Stomach (tissue), 9 donors: ENCODE data around the gene SLC5A2. TPM values are rescaled to one million over a fixed set of nuclear protein-coding genes. Genes with fewer than 3 reads are reported as not detected.

Experiments
- DNase-seq, 2 donors: peaks; one replicate each; pipeline versions ENCODE4 v3.0.0 to v3.0.0-alpha.2; 2013 to 2019
- H3K27ac ChIP-seq, 5 donors: fragments of 200-600 bp in 4 of 5; sonication (generic) in 4 of 5; one replicate each; pipeline ENCODE4 v1.5.1; 2013 to 2019; ENCODE audit warnings: mild to moderate bottlenecking in 1 of 5, moderate library complexity in 1 of 5
- H3K27me3 ChIP-seq, 3 donors: fragments of 200-600 bp; sonication (generic); one replicate each; pipeline ENCODE4 v1.5.1; 2017 to 2019; ENCODE audit warnings: mixed run types in 1 of 3
- H3K36me3 ChIP-seq, 4 donors: fragments of 200-600 bp; sonication (generic); 1 replicate in 3 of 4; 2 replicates in 1 of 4; pipeline ENCODE4 v1.5.1; 2016 to 2019
- H3K4me1 ChIP-seq, 4 donors: fragments of 200-600 bp; sonication (generic); one replicate each; pipeline ENCODE4 v1.5.1; 2016 to 2019
- H3K4me3 ChIP-seq, 4 donors: fragments of 200-600 bp; sonication (generic) in 3 of 4; one replicate each; pipeline ENCODE4 v1.5.1; 2016 to 2019; ENCODE audit warnings: mild to moderate bottlenecking in 1 of 4
- H3K9me3 ChIP-seq, 4 donors: fragments of 200-600 bp; sonication (generic); one replicate each; pipeline ENCODE4 v1.5.1; 2016 to 2019
- CTCF ChIP-seq, 7 experiments: fragments of 450-650 bp in 4 of 7; fragments of 200-600 bp in 3 of 7; sonication (generic) in 3 of 7; IDR thresholded peaks; one replicate each; pipeline ENCODE4 v1.5.1; 2016 to 2019; ENCODE audit warnings: antibody characterized with exemption in 7 of 7, control low read depth in 2 of 7, mild to moderate bottlenecking in 1 of 7
- EP300 ChIP-seq: sonication (generic); formaldehyde crosslinking; IDR thresholded peaks from one replicate; pipeline ENCODE4 v1.6.1; 2017; ENCODE audit warnings: antibody characterized with exemption
- POLR2A ChIP-seq, 4 donors: fragments of 450-650 bp; IDR thresholded peaks; one replicate each; pipeline ENCODE4 v1.6.1; 2016; ENCODE audit warnings: antibody characterized with exemption in 4 of 4, control low read depth in 2 of 4, mild to moderate bottlenecking in 1 of 4, moderate library complexity in 1 of 4
- POLR2AphosphoS5 ChIP-seq, 3 donors: sonication (generic); formaldehyde crosslinking; IDR thresholded peaks; one replicate each; pipeline ENCODE4 v1.6.1; 2016; ENCODE audit warnings: antibody characterized with exemption in 3 of 3
- WGBS, 5 donors: extraction: QIAGEN DNeasy Blood & Tissue Kit in 3 of 5; methylation state at CpG; one replicate each; pipeline versions ENCODE4 v1.1.5 to v1.1.7; 2013 to 2018; 5-methylcytosine and 5-hydroxymethylcytosine counted together
- intact Hi-C: fragments of 100-400 bp; cut with DNase I; formaldehyde crosslinking; loops from one replicate; pipeline ENCODE4 v1.15.1; 2023; ENCODE audit warnings: low total_unique reads
- polyA plus RNA-seq, 3 donors: library from polyadenylated mRNA; stranded (reverse); fragments of 200-250 nt; gene quantifications; one replicate each; pipeline ENCODE4 v1.2.3, GENCODE V29; 2013
- total RNA-seq, 5 donors: library from RNA; depleted of rRNA; stranded (reverse); fragments of >200 nt; gene quantifications; one replicate each; pipeline versions ENCODE4 v1.1.0 to v1.2.3, GENCODE V29; 2014 to 2016
- donor health status: healthy with polysubstance abuse.
- donor health status: Bipolar disorder and iron deficiency.
- donor health status: healthy.

Gene SLC5A2
- total and polyA plus RNA-seq, 8 donors, result 0.62 to 1.8 (median 0.76) TPM; not detected in 5

GRCh38 chr16:31458844-31459686 lies 23.9 kb upstream of the SLC5A2 start, which contains the start of gene ARMC5:
ARMC5 (plus strand) TSS chr16:31459501; CDS start chr16:31459525, 24 bp downstream.
- Histone ChIP-seq H3K9me3 (no peaks in the 10 kb centered on the region), H3K27me3 (no peaks in the 10 kb centered on the region), H3K4me3 (peak within 1 kb of the TSS; percentile 68 to 89 (median 84)), H3K36me3 (peaks cover 20 to 27% (median 24%) of the 10 kb centered on the region in 4 donors), H3K27ac (peak within 1 kb of the TSS; percentile 99 to 100 (median 100)), H3K4me1 (peaks cover 45 to 63% (median 53%) of the 10 kb centered on the region in 4 donors)
- DNase-seq, result peak; percentile 97 to 99
- 0 to 3% (median 0%) methylated on average over 19 to 91 of the region's 91 CpGs for WGBS, 5 donors
- intact Hi-C loops, result loop anchor here (10.0 kb wide), 1 partner anchor 274 kb away; the partner anchor contains the start of gene FUS
- TF ChIP-seq POLR2A (IDR thresholded peaks at IDR 0.05), result no peak
- peak; percentile 81 to 92 (median 82) for TF ChIP-seq POLR2AphosphoS5 (IDR thresholded peaks at IDR 0.05)
- peak in 5 of 7 experiments; percentile 21 to 75 (median 43) for TF ChIP-seq CTCF (IDR thresholded peaks at IDR 0.05)
- no peak for TF ChIP-seq EP300

GRCh38 chr16:31459687-31460581 lies 23.0 kb upstream of the SLC5A2 start:
- Histone ChIP-seq H3K4me1 (peaks cover 38 to 54% (median 45%) of the 10 kb centered on the region in 4 donors), H3K4me3 (peak overlapping the region; percentile 68 to 89 (median 84)), H3K27ac (peak overlapping the region; percentile 99 to 100 (median 100)), H3K27me3 (no peaks in the 10 kb centered on the region), H3K9me3 (no peaks in the 10 kb centered on the region), H3K36me3 (peaks cover 28 to 36% (median 33%) of the 10 kb centered on the region in 4 donors)
- intact Hi-C loops, result loop anchor here (10.0 kb wide), 1 partner anchor 275 kb away; the partner anchor contains the start of gene FUS
- WGBS, 5 donors, result 2 to 6% (median 3%) methylated on average over 22 to 61 of the region's 61 CpGs
- TF ChIP-seq POLR2AphosphoS5 (IDR thresholded peaks at IDR 0.05) (peak; percentile 35 to 90 (median 80)), CTCF (IDR thresholded peaks at IDR 0.05) (no peak), EP300 (no peak), POLR2A (IDR thresholded peaks at IDR 0.05) (no peak)
- peak; percentile 100 for DNase-seq

- Histone ChIP-seq H3K27me3 (no peaks in the 10 kb centered on the region), H3K4me3 (peak overlapping the region; percentile 68 to 89 (median 84)), H3K36me3 (peaks cover 30 to 43% (median 40%) of the 10 kb centered on the region in 4 donors), H3K27ac (peak overlapping the region in 4 of 5 donors; percentile 99 to 100 (median 100)), H3K9me3 (no peaks in the 10 kb centered on the region), H3K4me1 (peaks cover 32 to 48% (median 39%) of the 10 kb centered on the region in 4 donors)
- peak in 1 of 2 donors; percentile 73 for DNase-seq
- no peak for TF ChIP-seq POLR2AphosphoS5 (IDR thresholded peaks at IDR 0.05)
- peak in 5 of 7 experiments; percentile 6 to 58 (median 43) for TF ChIP-seq CTCF (IDR thresholded peaks at IDR 0.05)
- 44 to 49% (median 46%) methylated on average over 8 of the region's 8 CpGs for WGBS, 5 donors
- intact Hi-C loops, result no loop called here
These were observed 22.3 kb upstream of the SLC5A2 start for GRCh38 chr16:31460582-31461002.
